ENCODE measurements around the gene CLEC4G. TPM values are rescaled to one million over a fixed set of nuclear protein-coding genes. Genes with fewer than 3 reads are reported as not detected.

Gene CLEC4G
- total RNA-seq, 1 experiment from 2014 or later, result not detected

Other genes with a start within 250 kb of the CLEC4G start
- 0.36 and 3.2 TPM in 2 replicates for gene PEX11G, start 243.1 kb downstream of the CLEC4G start, total RNA-seq (2014; rRNA removed; shearing (Covaris generic))
- 35.8 and 50.3 TPM in 2 replicates for gene ZNF358, start 216.0 kb downstream of the CLEC4G start, total RNA-seq (2014; rRNA removed; shearing (Covaris generic))
- 2.0 and 3.5 TPM in 2 replicates for gene MCOLN1, start 209.5 kb downstream of the CLEC4G start, total RNA-seq (2014; rRNA removed; shearing (Covaris generic))
- gene PNPLA6, start 196.4 kb downstream of the CLEC4G start, total RNA-seq (2014; rRNA removed; shearing (Covaris generic)), result 44.7 and 51.5 TPM in 2 replicates
- not detected in 2 replicates for gene CAMSAP3, start 136.2 kb downstream of the CLEC4G start, total RNA-seq (2014; rRNA removed; shearing (Covaris generic))
- 27.7 and 29.4 TPM in 2 replicates for gene XAB2, start 102.6 kb downstream of the CLEC4G start, total RNA-seq (2014; rRNA removed; shearing (Covaris generic))
- 80.6 and 92.9 TPM in 2 replicates for gene PET100, start 102.3 kb downstream of the CLEC4G start, total RNA-seq (2014; rRNA removed; shearing (Covaris generic))
- gene PCP2, start 98.4 kb downstream of the CLEC4G start, total RNA-seq (2014; rRNA removed; shearing (Covaris generic)), result not detected in 2 replicates
- gene STXBP2, start 95.0 kb downstream of the CLEC4G start, total RNA-seq (2014; rRNA removed; shearing (Covaris generic)), result 1.3 and 3.3 TPM in 2 replicates
- not detected in 2 replicates for gene RETN, start 63.1 kb downstream of the CLEC4G start, total RNA-seq (2014; rRNA removed; shearing (Covaris generic))
- gene MCEMP1, start 55.0 kb downstream of the CLEC4G start, total RNA-seq (2014; rRNA removed; shearing (Covaris generic)), result not detected in 2 replicates
- gene TRAPPC5, start 51.3 kb downstream of the CLEC4G start, total RNA-seq (2014; rRNA removed; shearing (Covaris generic)), result 52.6 and 61.5 TPM in 2 replicates
- not detected in 2 replicates for gene FCER2, start 30.0 kb downstream of the CLEC4G start, total RNA-seq (2014; rRNA removed; shearing (Covaris generic))
- gene CD209, start 15.4 kb upstream of the CLEC4G start, total RNA-seq (2014; rRNA removed; shearing (Covaris generic)), result not detected in 2 replicates
- not detected in 2 replicates for gene CLEC4M, start 31.1 kb upstream of the CLEC4G start, total RNA-seq (2014; rRNA removed; shearing (Covaris generic))
- 6.8 and 8.1 TPM in 2 replicates for gene EVI5L, start 98.1 kb upstream of the CLEC4G start, total RNA-seq (2014; rRNA removed; shearing (Covaris generic))
- gene PRR36, start 142.3 kb upstream of the CLEC4G start, total RNA-seq (2014; rRNA removed; shearing (Covaris generic)), result not detected in 2 replicates
- 5.2 and 7.3 TPM in 2 replicates for gene LRRC8E, start 156.4 kb upstream of the CLEC4G start, total RNA-seq (2014; rRNA removed; shearing (Covaris generic))
- gene MAP2K7, start 171.8 kb upstream of the CLEC4G start, total RNA-seq (2014; rRNA removed; shearing (Covaris generic)), result 5.0 and 6.4 TPM in 2 replicates
- gene TGFBR3L, start 182.7 kb upstream of the CLEC4G start, total RNA-seq (2014; rRNA removed; shearing (Covaris generic)), result 0.36 and 2.1 TPM in 2 replicates
- 27.1 and 27.5 TPM in 2 replicates for gene SNAPC2, start 188.2 kb upstream of the CLEC4G start, total RNA-seq (2014; rRNA removed; shearing (Covaris generic))
- 1.2 and 2.6 TPM in 2 replicates for gene CTXN1, start 194.0 kb upstream of the CLEC4G start, total RNA-seq (2014; rRNA removed; shearing (Covaris generic))
- gene TIMM44, start 211.6 kb upstream of the CLEC4G start, total RNA-seq (2014; rRNA removed; shearing (Covaris generic)), result 35.7 and 77.2 TPM in 2 replicates

Data from RPMI7951 (cell line).